ENCODE measurements around the gene RIPK3.
A peak's percentile ranks its signal among the peaks of the same experiment; 100 is the strongest.

RIPK3 gene

GRCh38 chr14:24300326-24300980 lies 39.3 kb downstream of the RIPK3 start:
- DNase-seq, result no peak

- DNase-seq, result peak; percentile 47
Measured at GRCh38 chr14:24299255-24300191, 40.3 kb downstream of the RIPK3 start, which contains the start of the genes DHRS1 and NOP9. TSS of gene DHRS1 (minus strand) at chr14:24299780. CDS start at chr14:24299106, 674 bp downstream. TSS of gene NOP9 (plus strand) at chr14:24299850. CDS start at chr14:24299955, 105 bp downstream.

- no peak for DNase-seq
Measured at GRCh38 chr14:24298892-24299254, 40.9 kb downstream of the RIPK3 start.

GRCh38 chr14:24297190-24297964 lies 42.4 kb downstream of the RIPK3 start:
- DNase-seq, result no peak

GRCh38 chr14:24296341-24297157 lies 43.2 kb downstream of the RIPK3 start:
- peak; percentile 22 for DNase-seq

- DNase-seq, result no peak
Measured at GRCh38 chr14:24293525-24293924, 46.3 kb downstream of the RIPK3 start.

- DNase-seq, result no peak
Measured at GRCh38 chr14:24292118-24292807, 47.5 kb downstream of the RIPK3 start.

- DNase-seq, result no peak
Measured at GRCh38 chr14:24291446-24292117, 48.2 kb downstream of the RIPK3 start.

GRCh38 chr14:24290746-24291145 lies 49.0 kb downstream of the RIPK3 start:
- no peak for DNase-seq

- no peak for DNase-seq
Measured at GRCh38 chr14:24289649-24290280, 50.0 kb downstream of the RIPK3 start.

GRCh38 chr14:24286996-24287395 lies 52.8 kb downstream of the RIPK3 start:
- no peak for DNase-seq

All from NCI-H2029 treated with DMSO at 0.1 percent for 48 hours (cell line).